ENCODE data around the gene HS3ST4. TPM values are rescaled to one million over a fixed set of nuclear protein-coding genes. Genes with fewer than 3 reads are reported as not detected.

Gene HS3ST4
- total and polyA plus RNA-seq, 7 experiments from 2014 or later, result not detected

GRCh38 chr16:26158142-26158759, 466.5 kb downstream of the HS3ST4 start:
- Histone ChIP-seq H3K4me3 (ENCODE audit: low read length) (no peak overlapping the region), H3K4me1 (ENCODE audit: control insufficient read depth in 2 of 2, insufficient read depth in 2 of 2, low read length in 2 of 2) (no peaks in the 10 kb centered on the region), H3K36me3 (ENCODE audit: control insufficient read depth in 2 of 3, insufficient read depth in 3 of 3, low read length in 3 of 3) (no peaks in the 10 kb centered on the region), H3K27me3 (ENCODE audit: control insufficient read depth in 2 of 2, insufficient read depth in 2 of 2, low read length in 2 of 2) (no peaks in the 10 kb centered on the region), H3K9me3 (ENCODE audit: control insufficient read depth in 2 of 3, low read length in 3 of 3) (no peaks in the 10 kb centered on the region), H3K27ac (ENCODE audit: low read depth, low read length) (no peak overlapping the region)
- Mint-ChIP-seq H3K4me3 (no peak overlapping the region), H3K9me3 (peaks cover 0 to 5% (median 0%) of the 10 kb centered on the region in 11 donors), H3K27ac (no peak overlapping the region), H3K4me1 (no peaks in the 10 kb centered on the region), H3K36me3 (no peaks in the 10 kb centered on the region), H3K27me3 (no peaks in the 10 kb centered on the region)
- intact Hi-C loops (cut with micrococcal nuclease), result no loop called here
- ChIA-PET CTCF (no interaction called here), POLR2A (no interaction called here)
- ATAC-seq (no peak), DNase-seq (no peak)

GRCh38 chr16:26161461-26162180, 469.9 kb downstream of the HS3ST4 start:
- CTCF ChIA-PET, result no interaction called here
- Mint-ChIP-seq H3K4me3 (no peak overlapping the region), H3K4me1 (no peaks in the 10 kb centered on the region), H3K9me3 (peaks cover 0 to 5% (median 0%) of the 10 kb centered on the region in 11 donors), H3K36me3 (no peaks in the 10 kb centered on the region), H3K27ac (no peak overlapping the region), H3K27me3 (peaks cover 0 to 9% (median 4%) of the 10 kb centered on the region in 5 donors)
- POLR2A ChIA-PET, result no interaction called here
- H3K27ac ChIP-seq (ENCODE audit: low read depth, low read length), result no peak overlapping the region
- ATAC-seq, result no peak
- H3K4me3 ChIP-seq (ENCODE audit: low read length), result no peak overlapping the region
- H3K36me3 ChIP-seq (ENCODE audit: control insufficient read depth in 2 of 3, insufficient read depth in 3 of 3, low read length in 3 of 3), result no peaks in the 10 kb centered on the region
- H3K4me1 ChIP-seq (ENCODE audit: control insufficient read depth in 2 of 2, insufficient read depth in 2 of 2, low read length in 2 of 2), result no peaks in the 10 kb centered on the region
- no peaks in the 10 kb centered on the region for H3K9me3 ChIP-seq (ENCODE audit: control insufficient read depth in 2 of 3, low read length in 3 of 3)
- intact Hi-C loops (cut with micrococcal nuclease), result no loop called here
- no peaks in the 10 kb centered on the region for H3K27me3 ChIP-seq (ENCODE audit: control insufficient read depth in 2 of 2, insufficient read depth in 2 of 2, low read length in 2 of 2)
- DNase-seq, result no peak

GRCh38 chr16:26169473-26169872, 477.7 kb downstream of the HS3ST4 start:
- Mint-ChIP-seq H3K4me1 (no peaks in the 10 kb centered on the region), H3K27me3 (peaks cover 0 to 32% (median 23%) of the 10 kb centered on the region in 5 donors), H3K9me3 (peaks cover 0 to 7% (median 1%) of the 10 kb centered on the region in 11 donors), H3K4me3 (no peak overlapping the region), H3K36me3 (peaks cover 0 to 3% (median 0%) of the 10 kb centered on the region in 5 donors), H3K27ac (no peak overlapping the region)
- Histone ChIP-seq H3K36me3 (ENCODE audit: control insufficient read depth in 2 of 3, insufficient read depth in 3 of 3, low read length in 3 of 3) (no peaks in the 10 kb centered on the region), H3K27me3 (ENCODE audit: control insufficient read depth in 2 of 2, insufficient read depth in 2 of 2, low read length in 2 of 2) (no peaks in the 10 kb centered on the region), H3K9me3 (ENCODE audit: control insufficient read depth in 2 of 3, low read length in 3 of 3) (no peaks in the 10 kb centered on the region), H3K4me3 (ENCODE audit: low read length) (no peak overlapping the region), H3K27ac (ENCODE audit: low read depth, low read length) (no peak overlapping the region), H3K4me1 (ENCODE audit: control insufficient read depth in 2 of 2, insufficient read depth in 2 of 2, low read length in 2 of 2) (no peaks in the 10 kb centered on the region)
- ChIA-PET CTCF (no interaction called here), POLR2A (no interaction called here)
- ATAC-seq, result no peak
- intact Hi-C loops (cut with micrococcal nuclease), result no loop called here
- DNase-seq, result no peak

GRCh38 chr16:26175944-26176343, 484.2 kb downstream of the HS3ST4 start:
- ChIA-PET POLR2A (no interaction called here), CTCF (no interaction called here)
- Histone ChIP-seq H3K4me3 (ENCODE audit: low read length) (no peak overlapping the region), H3K27me3 (ENCODE audit: control insufficient read depth in 2 of 2, insufficient read depth in 2 of 2, low read length in 2 of 2) (no peaks in the 10 kb centered on the region), H3K36me3 (ENCODE audit: control insufficient read depth in 2 of 3, insufficient read depth in 3 of 3, low read length in 3 of 3) (no peaks in the 10 kb centered on the region), H3K4me1 (ENCODE audit: control insufficient read depth in 2 of 2, insufficient read depth in 2 of 2, low read length in 2 of 2) (no peaks in the 10 kb centered on the region), H3K9me3 (ENCODE audit: control insufficient read depth in 2 of 3, low read length in 3 of 3) (no peaks in the 10 kb centered on the region), H3K27ac (ENCODE audit: low read depth, low read length) (no peak overlapping the region)
- peaks cover 0 to 4% (median 0%) of the 10 kb centered on the region in 11 donors for H3K9me3 Mint-ChIP-seq
- no peak overlapping the region for H3K4me3 Mint-ChIP-seq
- intact Hi-C loops (cut with micrococcal nuclease), result no loop called here
- DNase-seq (no peak), ATAC-seq (no peak)
- no peaks in the 10 kb centered on the region for H3K4me1 Mint-ChIP-seq
- H3K27me3 Mint-ChIP-seq, result peaks cover under 1 to 22% (median 7%) of the 10 kb centered on the region in 5 donors
- no peak overlapping the region for H3K27ac Mint-ChIP-seq
- H3K36me3 Mint-ChIP-seq, result no peaks in the 10 kb centered on the region

- DNase-seq (no peak), ATAC-seq (no peak)
- H3K27ac ChIP-seq (ENCODE audit: low read depth, low read length), result no peak overlapping the region
- no peak overlapping the region for H3K4me3 ChIP-seq (ENCODE audit: low read length)
- POLR2A ChIA-PET, result no interaction called here
- H3K36me3 ChIP-seq (ENCODE audit: control insufficient read depth in 2 of 3, insufficient read depth in 3 of 3, low read length in 3 of 3), result no peaks in the 10 kb centered on the region
- H3K9me3 Mint-ChIP-seq, result peaks cover 0 to 3% (median 0%) of the 10 kb centered on the region in 11 donors
- H3K9me3 ChIP-seq (ENCODE audit: control insufficient read depth in 2 of 3, low read length in 3 of 3), result no peaks in the 10 kb centered on the region
- no peaks in the 10 kb centered on the region for H3K4me1 Mint-ChIP-seq
- H3K36me3 Mint-ChIP-seq, result no peaks in the 10 kb centered on the region
- H3K4me3 Mint-ChIP-seq, result no peak overlapping the region
- intact Hi-C loops (cut with micrococcal nuclease), result no loop called here
- no peaks in the 10 kb centered on the region for H3K4me1 ChIP-seq (ENCODE audit: control insufficient read depth in 2 of 2, insufficient read depth in 2 of 2, low read length in 2 of 2)
- peaks cover 0 to 13% (median 6%) of the 10 kb centered on the region in 5 donors for H3K27me3 Mint-ChIP-seq
- CTCF ChIA-PET, result no interaction called here
- H3K27me3 ChIP-seq (ENCODE audit: control insufficient read depth in 2 of 2, insufficient read depth in 2 of 2, low read length in 2 of 2), result no peaks in the 10 kb centered on the region
- H3K27ac Mint-ChIP-seq, result no peak overlapping the region
Measured at GRCh38 chr16:26177438-26177837, 485.7 kb downstream of the HS3ST4 start.

- H3K9me3 Mint-ChIP-seq, result peaks cover 0 to 3% (median 0%) of the 10 kb centered on the region in 11 donors
- DNase-seq (no peak), ATAC-seq (no peak)
- H3K4me3 ChIP-seq (ENCODE audit: low read length), result no peak overlapping the region
- no peaks in the 10 kb centered on the region for H3K27me3 ChIP-seq (ENCODE audit: control insufficient read depth in 2 of 2, insufficient read depth in 2 of 2, low read length in 2 of 2)
- ChIA-PET CTCF (no interaction called here), POLR2A (no interaction called here)
- no peak overlapping the region for H3K4me3 Mint-ChIP-seq
- peaks cover 0 to 13% (median 6%) of the 10 kb centered on the region in 5 donors for H3K27me3 Mint-ChIP-seq
- intact Hi-C loops (cut with micrococcal nuclease), result no loop called here
- H3K9me3 ChIP-seq (ENCODE audit: control insufficient read depth in 2 of 3, low read length in 3 of 3), result no peaks in the 10 kb centered on the region
- no peak overlapping the region for H3K27ac Mint-ChIP-seq
- H3K36me3 Mint-ChIP-seq, result no peaks in the 10 kb centered on the region
- no peak overlapping the region for H3K27ac ChIP-seq (ENCODE audit: low read depth, low read length)
- H3K4me1 ChIP-seq (ENCODE audit: control insufficient read depth in 2 of 2, insufficient read depth in 2 of 2, low read length in 2 of 2), result no peaks in the 10 kb centered on the region
- H3K36me3 ChIP-seq (ENCODE audit: control insufficient read depth in 2 of 3, insufficient read depth in 3 of 3, low read length in 3 of 3), result no peaks in the 10 kb centered on the region
- no peaks in the 10 kb centered on the region for H3K4me1 Mint-ChIP-seq
Measured at GRCh38 chr16:26178298-26178697, 486.5 kb downstream of the HS3ST4 start.

GRCh38 chr16:26186091-26186615, 494.4 kb downstream of the HS3ST4 start:
- Mint-ChIP-seq H3K27me3 (peaks cover 6 to 41% (median 31%) of the 10 kb centered on the region in 5 donors), H3K4me1 (no peaks in the 10 kb centered on the region), H3K27ac (no peak overlapping the region), H3K36me3 (peaks cover 0 to 4% (median 0%) of the 10 kb centered on the region in 5 donors), H3K9me3 (peaks cover 0 to 4% (median 0%) of the 10 kb centered on the region in 11 donors), H3K4me3 (no peak overlapping the region)
- Histone ChIP-seq H3K36me3 (ENCODE audit: control insufficient read depth in 2 of 3, insufficient read depth in 3 of 3, low read length in 3 of 3) (no peaks in the 10 kb centered on the region), H3K4me1 (ENCODE audit: control insufficient read depth in 2 of 2, insufficient read depth in 2 of 2, low read length in 2 of 2) (no peaks in the 10 kb centered on the region), H3K27me3 (ENCODE audit: control insufficient read depth in 2 of 2, insufficient read depth in 2 of 2, low read length in 2 of 2) (no peaks in the 10 kb centered on the region), H3K27ac (ENCODE audit: low read depth, low read length) (no peak overlapping the region), H3K4me3 (ENCODE audit: low read length) (no peak overlapping the region), H3K9me3 (ENCODE audit: control insufficient read depth in 2 of 3, low read length in 3 of 3) (no peaks in the 10 kb centered on the region)
- intact Hi-C loops (cut with micrococcal nuclease), result no loop called here
- ChIA-PET CTCF (no interaction called here), POLR2A (no interaction called here)
- DNase-seq (no peak), ATAC-seq (no peak)

All from naive thymus-derived CD4-positive, alpha-beta T cell (primary cell).